ENCODE results near the gene KIF21B.

Gene KIF21B

GRCh38 chr1:201039876-201040275 is 16.4 kb upstream of the KIF21B start:
- Histone ChIP-seq H3K36me3 (ENCODE audit: insufficient read depth, low read length) (no peaks in the 10 kb centered on the region), H3K79me2 (ENCODE audit: insufficient read depth, low read length) (no peaks in the 10 kb centered on the region), H3K4me1 (ENCODE audit: insufficient read depth, low read length, severe bottlenecking) (no peaks in the 10 kb centered on the region), H3K4me2 (ENCODE audit: low read length) (no peak overlapping the region), H3K9ac (ENCODE audit: low read length) (no peak overlapping the region), H3K27ac (ENCODE audit: low read depth, low read length, poor library complexity, severe bottlenecking) (no peak overlapping the region), H3K9me2 (ENCODE audit: low read depth, low read length) (no peaks in the 10 kb centered on the region), H3K4me3 (ENCODE audit: low read depth, low read length, poor library complexity, severe bottlenecking) (no peak overlapping the region), H4K20me1 (ENCODE audit: insufficient read depth, low read length) (no peaks in the 10 kb centered on the region), H2AFZ (ENCODE audit: low read length) (no peak overlapping the region), H3K27me3 (ENCODE audit: insufficient read depth, low read length) (0 out of 2 replicates have a peak, but pooled peaks cover 3% of the 10 kb centered on the region), H3F3A (ENCODE audit: insufficient read depth, low read length) (no peaks in the 10 kb centered on the region), H3K9me3 (ENCODE audit: low read length) (no peaks in the 10 kb centered on the region)
- TF ChIP-seq CTCF (IDR thresholded peaks at IDR 0.05; ENCODE audit: low read length), result no peak
- no peak for TF ChIP-seq EZH2 (IDR thresholded peaks at IDR 0.05; ENCODE audit: borderline replicate concordance, low read length)

DNA sequence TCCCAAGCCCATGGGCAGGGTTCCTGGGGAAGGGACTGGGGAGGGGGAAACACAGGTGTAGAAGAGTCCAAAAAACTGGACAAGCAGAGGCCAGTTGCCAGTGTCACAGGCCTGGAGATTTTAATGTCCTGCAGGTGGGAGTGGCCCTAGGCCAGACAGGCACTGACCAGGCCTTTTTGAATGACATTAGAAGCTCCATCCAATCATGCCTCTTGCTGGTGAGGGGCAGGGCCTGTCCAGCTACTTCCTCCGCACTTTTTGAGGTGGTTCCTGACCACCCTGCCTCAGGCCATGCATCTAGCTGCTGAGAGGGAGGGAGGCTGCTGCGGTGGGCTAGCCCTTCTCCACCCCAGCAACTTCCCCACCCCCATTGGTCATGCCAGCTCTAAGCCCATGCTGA is 15.9 kb upstream of the KIF21B start:
- no peaks in the 10 kb centered on the region for H3K36me3 ChIP-seq (ENCODE audit: insufficient read depth, low read length)
- H3F3A ChIP-seq (ENCODE audit: insufficient read depth, low read length), result no peaks in the 10 kb centered on the region
- no peak overlapping the region for H3K4me3 ChIP-seq (ENCODE audit: low read depth, low read length, poor library complexity, severe bottlenecking)
- H2AFZ ChIP-seq (ENCODE audit: low read length), result no peak overlapping the region
- no peaks in the 10 kb centered on the region for H3K9me2 ChIP-seq (ENCODE audit: low read depth, low read length)
- 0 out of 2 replicates have a peak, but pooled peaks cover 3% of the 10 kb centered on the region for H3K27me3 ChIP-seq (ENCODE audit: insufficient read depth, low read length)
- no peaks in the 10 kb centered on the region for H4K20me1 ChIP-seq (ENCODE audit: insufficient read depth, low read length)
- TF ChIP-seq CTCF (IDR thresholded peaks at IDR 0.05; ENCODE audit: low read length) (no peak), EZH2 (IDR thresholded peaks at IDR 0.05; ENCODE audit: borderline replicate concordance, low read length) (no peak)
- H3K4me2 ChIP-seq (ENCODE audit: low read length), result no peak overlapping the region
- no peak overlapping the region for H3K9ac ChIP-seq (ENCODE audit: low read length)
- H3K9me3 ChIP-seq (ENCODE audit: low read length), result no peaks in the 10 kb centered on the region
- H3K27ac ChIP-seq (ENCODE audit: low read depth, low read length, poor library complexity, severe bottlenecking), result no peak overlapping the region
- H3K4me1 ChIP-seq (ENCODE audit: insufficient read depth, low read length, severe bottlenecking), result no peaks in the 10 kb centered on the region
- H3K79me2 ChIP-seq (ENCODE audit: insufficient read depth, low read length), result no peaks in the 10 kb centered on the region

DNA sequence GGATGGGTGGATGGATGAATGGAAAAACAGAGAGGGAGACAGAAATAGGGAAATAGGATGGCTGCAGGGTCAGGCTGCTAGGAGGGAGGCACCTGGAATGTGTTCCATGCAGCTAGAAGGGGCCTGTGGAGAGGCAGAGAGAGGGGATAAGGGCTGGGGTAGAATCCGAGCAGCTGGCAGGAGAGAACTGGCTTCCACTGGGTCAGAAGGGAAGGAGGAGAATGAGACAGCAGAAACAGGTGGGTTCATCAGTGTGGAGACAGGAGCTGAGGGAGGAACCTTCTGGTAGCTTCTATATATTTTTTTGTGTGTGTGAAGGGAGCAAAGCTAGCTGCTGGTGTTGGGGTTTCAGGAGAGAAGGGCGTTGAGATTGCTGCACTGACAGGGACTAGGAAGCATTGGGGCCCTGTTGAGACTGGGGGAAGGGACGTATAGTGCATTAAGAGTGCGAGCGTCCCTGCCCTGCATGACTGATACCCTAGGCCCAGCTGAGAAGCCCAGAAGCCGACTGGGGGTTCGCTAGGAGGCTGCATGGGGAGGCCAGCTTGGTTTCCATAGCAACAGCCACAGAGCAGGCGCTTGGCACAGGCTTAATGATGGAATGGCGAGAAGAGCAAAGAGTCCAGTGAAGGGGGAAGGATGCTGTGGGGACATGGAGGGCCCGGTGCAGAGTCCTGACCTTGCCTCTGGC is 14.8 kb upstream of the KIF21B start:
- Histone ChIP-seq H3K4me3 (ENCODE audit: low read depth, low read length, poor library complexity, severe bottlenecking) (no peak overlapping the region), H3F3A (ENCODE audit: insufficient read depth, low read length) (no peaks in the 10 kb centered on the region), H3K9me3 (ENCODE audit: low read length) (no peaks in the 10 kb centered on the region), H3K27me3 (ENCODE audit: insufficient read depth, low read length) (0 out of 2 replicates have a peak, but pooled peaks cover 3% of the 10 kb centered on the region), H3K79me2 (ENCODE audit: insufficient read depth, low read length) (no peaks in the 10 kb centered on the region), H3K9ac (ENCODE audit: low read length) (no peak overlapping the region), H4K20me1 (ENCODE audit: insufficient read depth, low read length) (no peaks in the 10 kb centered on the region), H3K27ac (ENCODE audit: low read depth, low read length, poor library complexity, severe bottlenecking) (no peak overlapping the region), H3K36me3 (ENCODE audit: insufficient read depth, low read length) (no peaks in the 10 kb centered on the region), H3K4me1 (ENCODE audit: insufficient read depth, low read length, severe bottlenecking) (no peaks in the 10 kb centered on the region), H2AFZ (ENCODE audit: low read length) (no peak overlapping the region), H3K9me2 (ENCODE audit: low read depth, low read length) (no peaks in the 10 kb centered on the region), H3K4me2 (ENCODE audit: low read length) (no peak overlapping the region)
- no peak for TF ChIP-seq CTCF (IDR thresholded peaks at IDR 0.05; ENCODE audit: low read length)
- TF ChIP-seq EZH2 (IDR thresholded peaks at IDR 0.05; ENCODE audit: borderline replicate concordance, low read length), result no peak

Measured in OCI-LY1 (cell line).